Stimulated activated memory B cell treated with anti-CD40 and anti-IgM and Interleukin-4, amounts not matched to agents 10 μg/mL and 1 μg/mL and 100 μg/mL, for 72 hours (primary cell): Measurements from ENCODE around the gene GJB3.
A peak's percentile ranks its signal among the peaks of the same experiment; 100 is the strongest.

Source experiments
- ATAC-seq: fragments of 150-1000 bp; cut with Tn5 transposase; 2 replicates; pipeline ENCODE4 v1.10.0; 2021
- H3K27ac Mint-ChIP-seq: one replicate; pipeline ENCODE4 v1.8.0; 2022; ENCODE audit warnings: mild to moderate bottlenecking, mixed read lengths
- H3K27me3 Mint-ChIP-seq: one replicate; pipeline ENCODE4 v1.8.0; 2022; ENCODE audit warnings: mixed read lengths
- H3K36me3 Mint-ChIP-seq: one replicate; pipeline ENCODE4 v1.8.0; 2022; ENCODE audit warnings: mixed read lengths
- H3K4me1 Mint-ChIP-seq: one replicate; pipeline ENCODE4 v1.8.0; 2022; ENCODE audit warnings: mixed read lengths
- H3K4me3 Mint-ChIP-seq: one replicate; pipeline ENCODE4 v1.8.0; 2022; ENCODE audit warnings: mild to moderate bottlenecking, moderate library complexity, mixed read lengths
- H3K9me3 Mint-ChIP-seq: one replicate; pipeline ENCODE4 v1.8.0; 2022; ENCODE audit warnings: mixed read lengths

The GJB3 gene

DNA sequence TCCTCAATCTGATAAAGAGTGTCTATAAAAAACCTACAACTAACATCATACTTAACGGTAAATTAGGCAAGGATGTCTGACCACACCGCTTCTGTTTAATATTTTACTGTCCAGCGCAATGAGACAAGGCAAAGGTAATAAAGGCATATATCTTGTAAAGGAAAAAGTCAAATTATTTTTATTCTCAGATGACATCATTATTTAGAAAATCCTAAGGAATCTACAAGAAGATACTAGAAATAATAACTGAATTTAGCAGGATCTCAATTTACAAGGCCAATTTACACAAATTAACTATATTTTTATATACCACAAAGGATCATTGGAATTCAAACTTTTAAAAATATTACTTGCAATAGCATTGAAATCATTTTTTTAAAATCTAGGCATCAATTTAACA, 41.2 kb downstream of the GJB3 start:
- H3K27ac Mint-ChIP-seq: no peak overlapping the region
- H3K9me3 Mint-ChIP-seq: peaks cover 3% of the 10 kb centered on the region
- H3K4me3 Mint-ChIP-seq: no peak overlapping the region
- H3K36me3 Mint-ChIP-seq: peaks cover 5% of the 10 kb centered on the region
- no peaks in the 10 kb centered on the region for H3K27me3 Mint-ChIP-seq
- peaks cover 9% of the 10 kb centered on the region for H3K4me1 Mint-ChIP-seq
- ATAC-seq: no peak

DNA sequence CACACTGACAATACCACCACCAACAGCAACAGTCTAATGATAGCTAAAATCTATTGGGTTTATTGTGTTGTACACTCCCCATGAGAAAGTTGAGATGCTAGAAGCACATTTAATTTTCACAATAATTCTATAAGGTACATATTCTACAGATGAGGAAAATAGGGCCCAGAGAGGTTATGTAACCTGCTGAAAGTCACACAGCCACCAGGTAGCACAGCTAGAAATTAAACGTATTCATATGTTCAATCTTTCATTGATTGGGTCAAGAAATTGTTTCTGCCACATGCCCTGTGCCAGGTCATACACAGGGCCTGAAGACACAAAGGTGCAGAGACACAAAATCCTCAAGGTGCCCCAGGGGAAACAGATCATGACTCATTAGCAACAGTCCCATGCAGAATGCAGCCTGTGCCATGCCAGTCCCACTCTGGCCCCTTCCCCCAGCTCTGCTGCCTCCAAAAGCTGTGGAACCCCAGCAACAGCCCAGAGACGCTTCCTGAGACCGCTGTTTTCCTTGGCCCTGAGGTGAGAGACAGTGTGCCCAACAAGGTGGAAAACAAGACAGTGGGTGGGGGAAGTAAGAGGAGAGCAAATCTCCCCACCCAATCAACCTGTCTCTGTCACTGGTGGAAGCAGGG, 43.9 kb downstream of the GJB3 start:
- no peak overlapping the region for H3K27ac Mint-ChIP-seq
- ATAC-seq: no peak
- peaks cover 9% of the 10 kb centered on the region for H3K4me1 Mint-ChIP-seq
- peaks cover 5% of the 10 kb centered on the region for H3K36me3 Mint-ChIP-seq
- peaks cover 3% of the 10 kb centered on the region for H3K9me3 Mint-ChIP-seq
- H3K4me3 Mint-ChIP-seq: no peak overlapping the region
- H3K27me3 Mint-ChIP-seq: no peaks in the 10 kb centered on the region

DNA sequence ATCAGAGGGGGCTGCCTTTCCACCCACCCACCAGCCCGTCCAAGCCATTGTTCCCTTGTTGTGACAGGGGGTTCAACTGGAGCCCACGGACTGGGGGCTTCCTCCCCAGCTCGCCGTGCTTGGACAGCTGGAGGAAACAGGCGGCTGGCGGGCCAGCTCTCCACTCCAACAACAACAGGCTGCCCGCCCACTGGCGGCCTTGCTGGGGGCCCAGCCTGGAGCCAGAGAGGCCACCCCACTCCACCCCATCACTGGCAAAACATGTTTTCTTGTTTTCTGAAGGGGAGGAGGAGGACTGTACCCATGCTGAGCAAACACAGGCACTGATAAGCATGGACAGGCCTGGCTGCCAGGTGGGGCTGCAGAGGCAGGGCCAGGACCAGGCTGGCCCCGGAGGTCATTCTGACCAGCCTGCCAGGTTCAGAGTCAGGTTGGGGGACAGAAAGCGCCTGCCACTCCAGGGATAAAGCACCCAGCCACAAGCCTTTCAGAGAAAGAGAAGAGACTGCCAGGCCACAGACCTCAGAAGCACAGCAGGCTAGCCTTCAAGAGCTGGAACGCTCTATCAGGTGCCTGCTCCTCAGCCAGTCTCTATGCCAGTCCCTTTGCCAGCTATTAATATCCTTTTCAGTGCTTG, 44.6 kb downstream of the GJB3 start:
- ATAC-seq: peak; percentile 31
- Mint-ChIP-seq H3K9me3 (peaks cover 3% of the 10 kb centered on the region), H3K4me1 (peaks cover 9% of the 10 kb centered on the region), H3K27ac (no peak overlapping the region), H3K36me3 (peaks cover 5% of the 10 kb centered on the region), H3K27me3 (no peaks in the 10 kb centered on the region), H3K4me3 (no peak overlapping the region)

DNA sequence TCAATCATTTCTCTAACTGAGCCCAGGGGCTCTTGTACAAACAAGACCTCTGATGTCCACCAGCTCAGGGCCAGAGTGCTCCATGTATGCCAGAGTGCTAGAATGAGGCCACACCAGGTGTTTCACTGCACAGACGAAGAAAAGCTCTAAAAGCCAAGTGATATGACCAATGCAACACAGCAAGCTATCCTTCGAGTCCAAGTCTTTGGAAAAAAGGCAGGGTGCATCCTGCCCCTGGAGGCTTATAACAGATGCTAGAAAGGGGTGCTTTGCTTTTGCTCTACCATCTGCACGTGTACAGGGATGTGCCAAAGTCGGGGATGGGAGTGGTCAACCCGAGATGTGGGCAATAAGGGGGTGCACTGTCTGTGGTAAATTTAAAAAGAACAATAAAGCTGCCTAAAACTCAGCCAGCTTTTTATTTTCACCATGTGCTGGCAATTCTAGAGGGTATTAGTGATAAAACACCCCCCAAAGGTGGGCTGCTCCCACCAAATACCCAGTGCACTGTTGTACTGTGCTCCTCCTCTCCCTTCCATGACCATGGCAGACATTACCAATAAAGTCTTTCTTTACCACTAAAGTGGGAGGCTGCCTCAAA, 46.4 kb downstream of the GJB3 start:
- Mint-ChIP-seq H3K27ac (no peak overlapping the region), H3K36me3 (peaks cover 5% of the 10 kb centered on the region), H3K4me1 (no peaks in the 10 kb centered on the region), H3K9me3 (peaks cover 3% of the 10 kb centered on the region), H3K27me3 (no peaks in the 10 kb centered on the region), H3K4me3 (no peak overlapping the region)
- no peak for ATAC-seq

DNA sequence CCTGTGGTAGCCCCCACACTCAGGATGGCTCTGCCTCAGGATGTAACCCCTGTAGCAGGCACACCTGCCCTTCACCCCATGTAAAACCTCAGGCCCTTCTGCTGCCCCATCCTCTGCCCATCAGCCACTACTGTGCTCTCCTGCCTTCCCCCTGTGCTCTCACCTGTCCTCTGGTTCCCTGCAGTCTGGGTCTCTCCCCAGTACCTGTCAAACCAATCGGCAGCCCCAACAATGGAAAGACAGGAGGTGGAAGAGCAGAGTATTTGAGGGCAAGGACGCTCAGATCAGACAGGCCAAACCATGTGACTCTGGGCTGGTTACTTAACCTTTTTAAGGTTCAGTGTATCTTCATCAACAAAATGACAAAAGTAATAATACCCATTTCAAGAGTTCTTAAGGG, 47.6 kb downstream of the GJB3 start:
- Mint-ChIP-seq H3K4me3 (no peak overlapping the region), H3K27me3 (no peaks in the 10 kb centered on the region), H3K4me1 (no peaks in the 10 kb centered on the region), H3K36me3 (peaks cover 5% of the 10 kb centered on the region), H3K27ac (no peak overlapping the region), H3K9me3 (peaks cover 3% of the 10 kb centered on the region)
- ATAC-seq: no peak

GRCh38 chr1:34829250-34829649, 48.2 kb downstream of the GJB3 start:
- no peaks in the 10 kb centered on the region for H3K4me1 Mint-ChIP-seq
- ATAC-seq: no peak
- no peaks in the 10 kb centered on the region for H3K9me3 Mint-ChIP-seq
- H3K27ac Mint-ChIP-seq: no peak overlapping the region
- no peaks in the 10 kb centered on the region for H3K27me3 Mint-ChIP-seq
- H3K36me3 Mint-ChIP-seq: peaks cover under 1% of the 10 kb centered on the region
- no peak overlapping the region for H3K4me3 Mint-ChIP-seq

- no peak overlapping the region for H3K27ac Mint-ChIP-seq
- no peaks in the 10 kb centered on the region for H3K9me3 Mint-ChIP-seq
- H3K36me3 Mint-ChIP-seq: peaks cover 8% of the 10 kb centered on the region
- no peaks in the 10 kb centered on the region for H3K4me1 Mint-ChIP-seq
- H3K4me3 Mint-ChIP-seq: no peak overlapping the region
- ATAC-seq: no peak
- H3K27me3 Mint-ChIP-seq: no peaks in the 10 kb centered on the region
Observed at GRCh38 chr1:34831721-34832246, 50.8 kb downstream of the GJB3 start.

- H3K4me3 Mint-ChIP-seq: no peak overlapping the region
- H3K4me1 Mint-ChIP-seq: no peaks in the 10 kb centered on the region
- no peak overlapping the region for H3K27ac Mint-ChIP-seq
- no peaks in the 10 kb centered on the region for H3K27me3 Mint-ChIP-seq
- no peak for ATAC-seq
- peaks cover 16% of the 10 kb centered on the region for H3K36me3 Mint-ChIP-seq
- H3K9me3 Mint-ChIP-seq: no peaks in the 10 kb centered on the region
Observed at GRCh38 chr1:34833711-34834110, 52.7 kb downstream of the GJB3 start.
